HepG2 (cell line): Measurements from ENCODE around the gene VAMP2. TPM values are rescaled to one million over a fixed set of nuclear protein-coding genes. Genes with fewer than 3 reads are reported as not detected.

Source experiments
- ATF6 ChIP-seq: sonication (generic); formaldehyde crosslinking; conservative IDR thresholded peaks from 2 replicates; pipeline ENCODE4 v1.4.0; 2020; ENCODE audit warnings: missing genetic modification reagents
- CBFB ChIP-seq: sonication (generic); formaldehyde crosslinking; IDR thresholded peaks from 2 replicates; pipeline ENCODE4 v1.4.0; 2020; ENCODE audit warnings: missing genetic modification reagents
- CC2D1A ChIP-seq: sonication (generic); formaldehyde crosslinking; IDR thresholded peaks from 2 replicates; pipeline ENCODE4 v1.8.1; 2023; ENCODE audit warnings: mild to moderate bottlenecking, missing genetic modification reagents
- CERS6 ChIP-seq: sonication (generic); formaldehyde crosslinking; IDR thresholded peaks from 2 replicates; pipeline ENCODE4 v1.5.0; 2020; ENCODE audit warnings: missing genetic modification reagents
- DPF2 ChIP-seq: sonication (generic); formaldehyde crosslinking; IDR thresholded peaks from 2 replicates; pipeline ENCODE4 v1.4.0; 2020; ENCODE audit warnings: mild to moderate bottlenecking, low read depth, missing genetic modification reagents, borderline replicate concordance
- E2F2 ChIP-seq: sonication (generic); formaldehyde crosslinking; IDR thresholded peaks from 2 replicates; pipeline ENCODE4 v1.4.0; 2020; ENCODE audit warnings: missing genetic modification reagents, borderline replicate concordance
- IRF2 ChIP-seq: IDR thresholded peaks from 2 replicates; pipeline ENCODE4 v1.6.1; 2018; ENCODE audit warnings: missing genetic modification reagents, missing compliant biosample characterization
- KLF16 ChIP-seq, 2 experiments: sonication (generic) in 1 of 2; formaldehyde crosslinking in 1 of 2; IDR thresholded peaks; 2 replicates each; pipeline versions ENCODE4 v1.6.1 to v1.8.0; 2016 to 2023; ENCODE audit warnings: missing genetic modification reagents in 2 of 2, missing compliant biosample characterization in 1 of 2
- MXD1 ChIP-seq: sonication (generic); formaldehyde crosslinking; IDR thresholded peaks from 2 replicates; pipeline ENCODE4 v1.4.0; 2020; ENCODE audit warnings: mild to moderate bottlenecking, missing genetic modification reagents
- NCOA5 ChIP-seq: sonication (generic); formaldehyde crosslinking; IDR thresholded peaks from 2 replicates; pipeline ENCODE4 v1.4.0; 2020; ENCODE audit warnings: missing genetic modification reagents
- NFE2L2 ChIP-seq: fragments of 150-350 bp; IDR thresholded peaks from 2 replicates; pipeline ENCODE4 v1.6.1; 2014; ENCODE audit warnings: low read length
- ZBTB4 ChIP-seq: sonication (generic); formaldehyde crosslinking; IDR thresholded peaks from 2 replicates; pipeline ENCODE4 v1.4.0; 2020; ENCODE audit warnings: missing genetic modification reagents, mild to moderate bottlenecking, borderline replicate concordance
- ZMAT5 ChIP-seq: sonication (generic); formaldehyde crosslinking; IDR thresholded peaks from 2 replicates; pipeline ENCODE4 v1.5.0; 2020; ENCODE audit warnings: mild to moderate bottlenecking, low read depth, missing genetic modification reagents, borderline replicate concordance
- ZNF276 ChIP-seq: sonication (generic); formaldehyde crosslinking; IDR thresholded peaks from 2 replicates; pipeline ENCODE4 v1.4.0; 2020; ENCODE audit warnings: mild to moderate bottlenecking, low read depth, missing genetic modification reagents
- ZNF550 ChIP-seq: sonication (generic); formaldehyde crosslinking; IDR thresholded peaks from 2 replicates; pipeline ENCODE4 v1.4.0; 2020; ENCODE audit warnings: mild to moderate bottlenecking, missing genetic modification reagents, borderline replicate concordance
- ZNF570 ChIP-seq: sonication (generic); formaldehyde crosslinking; IDR thresholded peaks from 2 replicates; pipeline ENCODE4 v1.4.0; 2020; ENCODE audit warnings: mild to moderate bottlenecking, missing genetic modification reagents, borderline replicate concordance
- ZNF781 ChIP-seq: sonication (generic); formaldehyde crosslinking; IDR thresholded peaks from 2 replicates; pipeline ENCODE4 v1.5.1; 2020; ENCODE audit warnings: borderline replicate concordance, mild to moderate bottlenecking, missing genetic modification reagents; ENCODE audit errors: not compliant biosample characterization
- polyA plus RNA-seq, 8 experiments: library from polyadenylated mRNA; depleted of rRNA in 3 of 8; stranded (reverse) in 7 of 8; unstranded in 1 of 8; fragments of >200 nt; fragmentation: Illumina TruSeq in 4 of 8; extraction: Trizol in 4 of 8; gene quantifications; 2 replicates each; pipeline versions ENCODE4 v1.2.1 to v1.2.3, GENCODE V29; 2011 to 2016; ENCODE audit warnings: low read depth in 4 of 8, missing spikeins in 1 of 8, mixed read lengths in 1 of 8; ENCODE audit not compliant: insufficient read depth in 1 of 8
- total RNA-seq, 5 experiments: library from RNA; depleted of rRNA; stranded (reverse); fragments of >200 nt; fragmentation: Illumina TruSeq; extraction: Trizol; gene quantifications; 2 replicates each; pipeline ENCODE4 v1.2.3, GENCODE V29; 2016; ENCODE audit warnings: low read depth in 1 of 5

Gene VAMP2
- total and polyA plus RNA-seq, 2 of the 13 experiments (the other 11 are each of a cell fraction or from before 2014, with no cell fraction given) = 3.9 to 17.2 TPM

- TF ChIP-seq CERS6 (CRISPR knock-in tag) = no peak
- TF ChIP-seq DPF2 = no peak
- TF ChIP-seq E2F2 (CRISPR knock-in tag) = no peak
- no peak for TF ChIP-seq CBFB (CRISPR knock-in tag)
- TF ChIP-seq KLF16 (CRISPR knock-in tag; IDR thresholded peaks at IDR 0.05) = peak in 1 of 2 experiments; percentile 70; a peak in 1 of 4 replicates
- no peak for TF ChIP-seq ZNF276 (CRISPR knock-in tag)
- TF ChIP-seq NFE2L2 = no peak
- TF ChIP-seq ZBTB4 = no peak
- no peak for TF ChIP-seq ZMAT5 (CRISPR knock-in tag)
- no peak for TF ChIP-seq NCOA5 (CRISPR knock-in tag)
- TF ChIP-seq ATF6 (CRISPR knock-in tag) = 0 out of 2 replicates have a peak, but pooled peaks have one; percentile 70
- TF ChIP-seq ZNF781 = no peak
- TF ChIP-seq MXD1 (CRISPR knock-in tag) = 0 out of 2 replicates have a peak, but pooled peaks have one; percentile 49
- TF ChIP-seq ZNF570 (CRISPR knock-in tag) = no peak
- TF ChIP-seq IRF2 (CRISPR knock-in tag) = peak; percentile 38; the same call in 1 of the 2 replicates
- TF ChIP-seq CC2D1A (CRISPR knock-in tag) = no peak
- no peak for TF ChIP-seq ZNF550 (CRISPR knock-in tag)
Observed at GRCh38 chr17:8125154-8125946, 37.4 kb downstream of the VAMP2 start (continued).
